Measurements from ENCODE around the gene MYH11. TPM values are rescaled to one million over a fixed set of nuclear protein-coding genes. Genes with fewer than 3 reads are reported as not detected.
A peak's percentile ranks its signal among the peaks of the same experiment; 100 is the strongest.

MYH11 gene
- total and polyA plus RNA-seq, 10 of the 15 experiments (the other 5 are each of a cell fraction or from before 2014, with no cell fraction given) = 0.01 to 1.9 (median 0.13) TPM; not detected in 1

DNA sequence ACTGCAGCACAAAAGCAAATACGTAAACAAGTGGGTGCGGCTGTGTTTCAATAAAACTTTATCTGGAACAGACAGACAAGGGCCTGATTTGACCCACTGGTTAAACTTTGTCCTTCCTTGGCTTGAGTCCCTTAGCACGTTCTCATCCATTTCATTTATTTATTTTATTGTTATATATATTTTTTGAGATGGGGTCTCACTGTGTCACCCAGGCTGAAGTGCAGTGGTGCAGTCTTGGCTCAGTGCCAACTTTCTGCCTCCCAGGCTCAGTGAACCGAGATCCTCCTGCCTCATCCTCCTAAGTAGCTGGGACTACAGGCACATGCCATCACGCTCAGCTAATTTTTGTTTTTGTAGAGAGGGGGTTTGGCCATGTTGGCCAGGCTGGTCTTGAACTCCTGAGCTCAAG lies 64.3 kb downstream of the MYH11 start:
- H3K27ac ChIP-seq (ENCODE audit: control insufficient read depth, insufficient read depth) = no peak overlapping the region
- intact Hi-C loops (cut with micrococcal nuclease; ENCODE audit: unreplicated experiment) (no loop called here), in situ Hi-C loops (cut with MboI) (no loop called here)
- no peak overlapping the region for H2AFZ ChIP-seq (ENCODE audit: control insufficient read depth, low read depth, low read length)
- TF ChIP-seq, protein P1, sequence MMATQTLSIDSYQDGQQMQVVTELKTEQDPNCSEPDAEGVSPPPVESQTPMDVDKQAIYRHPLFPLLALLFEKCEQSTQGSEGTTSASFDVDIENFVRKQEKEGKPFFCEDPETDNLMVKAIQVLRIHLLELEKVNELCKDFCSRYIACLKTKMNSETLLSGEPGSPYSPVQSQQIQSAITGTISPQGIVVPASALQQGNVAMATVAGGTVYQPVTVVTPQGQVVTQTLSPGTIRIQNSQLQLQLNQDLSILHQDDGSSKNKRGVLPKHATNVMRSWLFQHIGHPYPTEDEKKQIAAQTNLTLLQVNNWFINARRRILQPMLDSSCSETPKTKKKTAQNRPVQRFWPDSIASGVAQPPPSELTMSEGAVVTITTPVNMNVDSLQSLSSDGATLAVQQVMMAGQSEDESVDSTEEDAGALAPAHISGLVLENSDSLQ (IDR thresholded peaks at IDR 0.05) = no peak
- TF ChIP-seq E2F8 (IDR thresholded peaks at IDR 0.05; ENCODE audit: low read depth, partially characterized antibody) (no peak), CBX3 (IDR thresholded peaks at IDR 0.05; ENCODE audit: borderline replicate concordance, low read depth) (no peak)
- TF ChIP-seq, protein P2, sequence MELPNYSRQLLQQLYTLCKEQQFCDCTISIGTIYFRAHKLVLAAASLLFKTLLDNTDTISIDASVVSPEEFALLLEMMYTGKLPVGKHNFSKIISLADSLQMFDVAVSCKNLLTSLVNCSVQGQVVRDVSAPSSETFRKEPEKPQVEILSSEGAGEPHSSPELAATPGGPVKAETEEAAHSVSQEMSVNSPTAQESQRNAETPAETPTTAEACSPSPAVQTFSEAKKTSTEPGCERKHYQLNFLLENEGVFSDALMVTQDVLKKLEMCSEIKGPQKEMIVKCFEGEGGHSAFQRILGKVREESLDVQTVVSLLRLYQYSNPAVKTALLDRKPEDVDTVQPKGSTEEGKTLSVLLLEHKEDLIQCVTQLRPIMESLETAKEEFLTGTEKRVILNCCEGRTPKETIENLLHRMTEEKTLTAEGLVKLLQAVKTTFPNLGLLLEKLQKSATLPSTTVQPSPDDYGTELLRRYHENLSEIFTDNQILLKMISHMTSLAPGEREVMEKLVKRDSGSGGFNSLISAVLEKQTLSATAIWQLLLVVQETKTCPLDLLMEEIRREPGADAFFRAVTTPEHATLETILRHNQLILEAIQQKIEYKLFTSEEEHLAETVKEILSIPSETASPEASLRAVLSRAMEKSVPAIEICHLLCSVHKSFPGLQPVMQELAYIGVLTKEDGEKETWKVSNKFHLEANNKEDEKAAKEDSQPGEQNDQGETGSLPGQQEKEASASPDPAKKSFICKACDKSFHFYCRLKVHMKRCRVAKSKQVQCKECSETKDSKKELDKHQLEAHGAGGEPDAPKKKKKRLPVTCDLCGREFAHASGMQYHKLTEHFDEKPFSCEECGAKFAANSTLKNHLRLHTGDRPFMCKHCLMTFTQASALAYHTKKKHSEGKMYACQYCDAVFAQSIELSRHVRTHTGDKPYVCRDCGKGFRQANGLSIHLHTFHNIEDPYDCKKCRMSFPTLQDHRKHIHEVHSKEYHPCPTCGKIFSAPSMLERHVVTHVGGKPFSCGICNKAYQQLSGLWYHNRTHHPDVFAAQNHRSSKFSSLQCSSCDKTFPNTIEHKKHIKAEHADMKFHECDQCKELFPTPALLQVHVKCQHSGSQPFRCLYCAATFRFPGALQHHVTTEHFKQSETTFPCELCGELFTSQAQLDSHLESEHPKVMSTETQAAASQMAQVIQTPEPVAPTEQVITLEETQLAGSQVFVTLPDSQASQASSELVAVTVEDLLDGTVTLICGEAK (IDR thresholded peaks at IDR 0.05; ENCODE audit: borderline replicate concordance) = peak; percentile 46
- ChIA-PET SMC1A (ENCODE audit: uncharacterized antibody, unreplicated experiment) (interaction anchor here (0.6 kb wide), 1 partner anchor 114 kb away, joined by 3 read pairs; no protein-coding TSS in a partner anchor), CTCF (interaction anchor here (1.5 kb wide), 1 partner anchor 9 kb away, joined by 3 read pairs; no protein-coding TSS in a partner anchor), RAD21 (ENCODE audit: unreplicated experiment) (no interaction called here), POLR2A (no interaction called here)
- ATAC-seq (no peak), DNase-seq (ENCODE audit: low read depth, low spot score) (no peak), FAIRE-seq (no peak)
- no peak overlapping the region for H3K4me3 ChIP-seq
- H4K20me1 ChIP-seq (ENCODE audit: control insufficient read depth, insufficient read depth) = no peaks in the 10 kb centered on the region
- no peaks in the 10 kb centered on the region for H3K36me3 ChIP-seq (ENCODE audit: control insufficient read depth in 2 of 2, insufficient read depth in 2 of 2, low read length in 1 of 2)
- no peaks in the 10 kb centered on the region for H3K4me1 ChIP-seq (ENCODE audit: control insufficient read depth, insufficient read depth, low read length)
- WGBS (ENCODE audit: insufficient coverage, insufficient replicate concordance, low lambda C conversion rate, missing lambda C conversion rate) = 44% methylated on average over 5 of the region's 5 CpGs
- no TSS peak for BruUV-seq (replicated peaks)
- no peaks in the 10 kb centered on the region for H3K79me2 ChIP-seq (ENCODE audit: control insufficient read depth, insufficient read depth, low read length)
- H3K9me3 ChIP-seq (replicated peaks; ENCODE audit: control insufficient read depth, insufficient read depth, low read length) = no peaks in the 10 kb centered on the region; the same call in 2 of the 3 replicates
- H3K27me3 ChIP-seq (replicated peaks in 1 of 2; ENCODE audit: control insufficient read depth in 2 of 2, insufficient read depth in 2 of 2, low read length in 1 of 2) = no peaks in the 10 kb centered on the region
- H3K9ac ChIP-seq (ENCODE audit: control insufficient read depth, insufficient read depth, low read length) = no peak overlapping the region
- H3K4me2 ChIP-seq (ENCODE audit: control insufficient read depth, insufficient read depth) = no peak overlapping the region
